Measurements from ENCODE around the gene PLEK2.

DNA sequence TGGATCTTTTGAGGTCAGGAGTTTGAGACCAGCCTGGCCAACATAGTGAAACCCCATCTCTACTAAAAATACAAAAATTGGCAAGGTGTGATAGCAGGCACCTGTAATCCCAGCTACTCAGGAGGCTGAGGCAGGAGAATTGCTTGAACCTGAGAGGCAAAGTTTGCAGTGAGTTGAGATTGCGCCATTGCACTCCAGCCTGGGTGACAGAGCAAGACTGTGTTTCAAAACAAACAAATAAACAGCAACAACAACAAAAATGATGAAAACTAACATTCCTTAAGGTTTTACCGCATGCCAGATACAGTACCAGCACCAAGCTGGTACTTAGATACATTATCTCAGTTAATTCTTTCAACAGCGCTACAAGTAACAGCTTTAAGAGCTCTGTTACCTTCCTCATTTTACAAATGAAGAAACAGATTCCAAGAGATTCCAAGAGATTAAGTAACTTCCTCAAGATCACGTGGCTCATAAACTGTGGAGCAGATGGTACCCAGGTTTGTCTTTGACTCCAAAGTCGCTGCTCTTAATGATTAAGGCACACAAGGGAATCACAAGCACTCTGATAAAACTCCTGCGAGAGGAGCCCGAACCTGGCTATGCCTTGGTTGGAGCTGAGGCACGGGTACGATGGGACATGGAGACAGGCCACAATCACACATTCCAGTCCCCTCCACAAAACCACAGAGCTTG, 17.7 kb upstream of the PLEK2 start:
- TF ChIP-seq POLR2AphosphoS5 (IDR thresholded peaks at IDR 0.05; ENCODE audit: low read depth) (no peak), EZH2 (IDR thresholded peaks at IDR 0.05; ENCODE audit: low read depth, unreplicated experiment) (no peak), CREB1 (CRISPR knock-in tag; IDR thresholded peaks at IDR 0.05; ENCODE audit: low read depth) (no peak), EZH2phosphoT487 (IDR thresholded peaks at IDR 0.05; ENCODE audit: unreplicated experiment) (no peak), JUNB (IDR thresholded peaks at IDR 0.05; ENCODE audit: unreplicated experiment) (no peak), NANOG (IDR thresholded peaks at IDR 0.05; ENCODE audit: borderline replicate concordance) (no peak), ZNF331 (CRISPR knock-in tag; IDR thresholded peaks at IDR 0.05; ENCODE audit: low read depth) (no peak)
- TF ChIP-seq, protein P1, sequence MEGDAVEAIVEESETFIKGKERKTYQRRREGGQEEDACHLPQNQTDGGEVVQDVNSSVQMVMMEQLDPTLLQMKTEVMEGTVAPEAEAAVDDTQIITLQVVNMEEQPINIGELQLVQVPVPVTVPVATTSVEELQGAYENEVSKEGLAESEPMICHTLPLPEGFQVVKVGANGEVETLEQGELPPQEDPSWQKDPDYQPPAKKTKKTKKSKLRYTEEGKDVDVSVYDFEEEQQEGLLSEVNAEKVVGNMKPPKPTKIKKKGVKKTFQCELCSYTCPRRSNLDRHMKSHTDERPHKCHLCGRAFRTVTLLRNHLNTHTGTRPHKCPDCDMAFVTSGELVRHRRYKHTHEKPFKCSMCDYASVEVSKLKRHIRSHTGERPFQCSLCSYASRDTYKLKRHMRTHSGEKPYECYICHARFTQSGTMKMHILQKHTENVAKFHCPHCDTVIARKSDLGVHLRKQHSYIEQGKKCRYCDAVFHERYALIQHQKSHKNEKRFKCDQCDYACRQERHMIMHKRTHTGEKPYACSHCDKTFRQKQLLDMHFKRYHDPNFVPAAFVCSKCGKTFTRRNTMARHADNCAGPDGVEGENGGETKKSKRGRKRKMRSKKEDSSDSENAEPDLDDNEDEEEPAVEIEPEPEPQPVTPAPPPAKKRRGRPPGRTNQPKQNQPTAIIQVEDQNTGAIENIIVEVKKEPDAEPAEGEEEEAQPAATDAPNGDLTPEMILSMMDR (conservative IDR thresholded peaks at IDR 0.05; ENCODE audit: low read depth in 2 of 2) = no peak
- TF ChIP-seq, protein P2, sequence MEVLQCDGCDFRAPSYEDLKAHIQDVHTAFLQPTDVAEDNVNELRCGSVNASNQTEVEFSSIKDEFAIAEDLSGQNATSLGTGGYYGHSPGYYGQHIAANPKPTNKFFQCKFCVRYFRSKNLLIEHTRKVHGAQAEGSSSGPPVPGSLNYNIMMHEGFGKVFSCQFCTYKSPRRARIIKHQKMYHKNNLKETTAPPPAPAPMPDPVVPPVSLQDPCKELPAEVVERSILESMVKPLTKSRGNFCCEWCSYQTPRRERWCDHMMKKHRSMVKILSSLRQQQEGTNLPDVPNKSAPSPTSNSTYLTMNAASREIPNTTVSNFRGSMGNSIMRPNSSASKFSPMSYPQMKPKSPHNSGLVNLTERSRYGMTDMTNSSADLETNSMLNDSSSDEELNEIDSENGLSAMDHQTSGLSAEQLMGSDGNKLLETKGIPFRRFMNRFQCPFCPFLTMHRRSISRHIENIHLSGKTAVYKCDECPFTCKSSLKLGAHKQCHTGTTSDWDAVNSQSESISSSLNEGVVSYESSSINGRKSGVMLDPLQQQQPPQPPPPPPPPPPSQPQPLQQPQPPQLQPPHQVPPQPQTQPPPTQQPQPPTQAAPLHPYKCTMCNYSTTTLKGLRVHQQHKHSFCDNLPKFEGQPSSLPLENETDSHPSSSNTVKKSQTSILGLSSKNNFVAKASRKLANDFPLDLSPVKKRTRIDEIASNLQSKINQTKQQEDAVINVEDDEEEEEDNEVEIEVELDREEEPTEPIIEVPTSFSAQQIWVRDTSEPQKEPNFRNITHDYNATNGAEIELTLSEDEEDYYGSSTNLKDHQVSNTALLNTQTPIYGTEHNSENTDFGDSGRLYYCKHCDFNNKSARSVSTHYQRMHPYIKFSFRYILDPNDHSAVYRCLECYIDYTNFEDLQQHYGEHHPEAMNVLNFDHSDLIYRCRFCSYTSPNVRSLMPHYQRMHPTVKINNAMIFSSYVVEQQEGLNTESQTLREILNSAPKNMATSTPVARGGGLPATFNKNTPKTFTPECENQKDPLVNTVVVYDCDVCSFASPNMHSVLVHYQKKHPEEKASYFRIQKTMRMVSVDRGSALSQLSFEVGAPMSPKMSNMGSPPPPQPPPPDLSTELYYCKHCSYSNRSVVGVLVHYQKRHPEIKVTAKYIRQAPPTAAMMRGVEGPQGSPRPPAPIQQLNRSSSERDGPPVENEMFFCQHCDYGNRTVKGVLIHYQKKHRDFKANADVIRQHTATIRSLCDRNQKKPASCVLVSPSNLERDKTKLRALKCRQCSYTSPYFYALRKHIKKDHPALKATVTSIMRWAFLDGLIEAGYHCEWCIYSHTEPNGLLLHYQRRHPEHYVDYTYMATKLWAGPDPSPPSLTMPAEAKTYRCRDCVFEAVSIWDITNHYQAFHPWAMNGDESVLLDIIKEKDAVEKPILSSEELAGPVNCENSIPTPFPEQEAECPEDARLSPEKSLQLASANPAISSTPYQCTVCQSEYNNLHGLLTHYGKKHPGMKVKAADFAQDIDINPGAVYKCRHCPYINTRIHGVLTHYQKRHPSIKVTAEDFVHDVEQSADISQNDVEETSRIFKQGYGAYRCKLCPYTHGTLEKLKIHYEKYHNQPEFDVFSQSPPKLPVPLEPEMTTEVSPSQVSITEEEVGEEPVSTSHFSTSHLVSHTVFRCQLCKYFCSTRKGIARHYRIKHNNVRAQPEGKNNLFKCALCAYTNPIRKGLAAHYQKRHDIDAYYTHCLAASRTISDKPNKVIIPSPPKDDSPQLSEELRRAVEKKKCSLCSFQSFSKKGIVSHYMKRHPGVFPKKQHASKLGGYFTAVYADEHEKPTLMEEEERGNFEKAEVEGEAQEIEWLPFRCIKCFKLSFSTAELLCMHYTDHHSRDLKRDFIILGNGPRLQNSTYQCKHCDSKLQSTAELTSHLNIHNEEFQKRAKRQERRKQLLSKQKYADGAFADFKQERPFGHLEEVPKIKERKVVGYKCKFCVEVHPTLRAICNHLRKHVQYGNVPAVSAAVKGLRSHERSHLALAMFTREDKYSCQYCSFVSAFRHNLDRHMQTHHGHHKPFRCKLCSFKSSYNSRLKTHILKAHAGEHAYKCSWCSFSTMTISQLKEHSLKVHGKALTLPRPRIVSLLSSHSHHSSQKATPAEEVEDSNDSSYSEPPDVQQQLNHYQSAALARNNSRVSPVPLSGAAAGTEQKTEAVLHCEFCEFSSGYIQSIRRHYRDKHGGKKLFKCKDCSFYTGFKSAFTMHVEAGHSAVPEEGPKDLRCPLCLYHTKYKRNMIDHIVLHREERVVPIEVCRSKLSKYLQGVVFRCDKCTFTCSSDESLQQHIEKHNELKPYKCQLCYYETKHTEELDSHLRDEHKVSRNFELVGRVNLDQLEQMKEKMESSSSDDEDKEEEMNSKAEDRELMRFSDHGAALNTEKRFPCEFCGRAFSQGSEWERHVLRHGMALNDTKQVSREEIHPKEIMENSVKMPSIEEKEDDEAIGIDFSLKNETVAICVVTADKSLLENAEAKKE (CRISPR knock-in tag; IDR thresholded peaks at IDR 0.05) = no peak
- TF ChIP-seq, protein P3, sequence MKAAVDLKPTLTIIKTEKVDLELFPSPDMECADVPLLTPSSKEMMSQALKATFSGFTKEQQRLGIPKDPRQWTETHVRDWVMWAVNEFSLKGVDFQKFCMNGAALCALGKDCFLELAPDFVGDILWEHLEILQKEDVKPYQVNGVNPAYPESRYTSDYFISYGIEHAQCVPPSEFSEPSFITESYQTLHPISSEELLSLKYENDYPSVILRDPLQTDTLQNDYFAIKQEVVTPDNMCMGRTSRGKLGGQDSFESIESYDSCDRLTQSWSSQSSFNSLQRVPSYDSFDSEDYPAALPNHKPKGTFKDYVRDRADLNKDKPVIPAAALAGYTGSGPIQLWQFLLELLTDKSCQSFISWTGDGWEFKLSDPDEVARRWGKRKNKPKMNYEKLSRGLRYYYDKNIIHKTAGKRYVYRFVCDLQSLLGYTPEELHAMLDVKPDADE (IDR thresholded peaks at IDR 0.05) = no peak
- TF ChIP-seq, protein P4, sequence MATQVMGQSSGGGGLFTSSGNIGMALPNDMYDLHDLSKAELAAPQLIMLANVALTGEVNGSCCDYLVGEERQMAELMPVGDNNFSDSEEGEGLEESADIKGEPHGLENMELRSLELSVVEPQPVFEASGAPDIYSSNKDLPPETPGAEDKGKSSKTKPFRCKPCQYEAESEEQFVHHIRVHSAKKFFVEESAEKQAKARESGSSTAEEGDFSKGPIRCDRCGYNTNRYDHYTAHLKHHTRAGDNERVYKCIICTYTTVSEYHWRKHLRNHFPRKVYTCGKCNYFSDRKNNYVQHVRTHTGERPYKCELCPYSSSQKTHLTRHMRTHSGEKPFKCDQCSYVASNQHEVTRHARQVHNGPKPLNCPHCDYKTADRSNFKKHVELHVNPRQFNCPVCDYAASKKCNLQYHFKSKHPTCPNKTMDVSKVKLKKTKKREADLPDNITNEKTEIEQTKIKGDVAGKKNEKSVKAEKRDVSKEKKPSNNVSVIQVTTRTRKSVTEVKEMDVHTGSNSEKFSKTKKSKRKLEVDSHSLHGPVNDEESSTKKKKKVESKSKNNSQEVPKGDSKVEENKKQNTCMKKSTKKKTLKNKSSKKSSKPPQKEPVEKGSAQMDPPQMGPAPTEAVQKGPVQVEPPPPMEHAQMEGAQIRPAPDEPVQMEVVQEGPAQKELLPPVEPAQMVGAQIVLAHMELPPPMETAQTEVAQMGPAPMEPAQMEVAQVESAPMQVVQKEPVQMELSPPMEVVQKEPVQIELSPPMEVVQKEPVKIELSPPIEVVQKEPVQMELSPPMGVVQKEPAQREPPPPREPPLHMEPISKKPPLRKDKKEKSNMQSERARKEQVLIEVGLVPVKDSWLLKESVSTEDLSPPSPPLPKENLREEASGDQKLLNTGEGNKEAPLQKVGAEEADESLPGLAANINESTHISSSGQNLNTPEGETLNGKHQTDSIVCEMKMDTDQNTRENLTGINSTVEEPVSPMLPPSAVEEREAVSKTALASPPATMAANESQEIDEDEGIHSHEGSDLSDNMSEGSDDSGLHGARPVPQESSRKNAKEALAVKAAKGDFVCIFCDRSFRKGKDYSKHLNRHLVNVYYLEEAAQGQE (IDR thresholded peaks at IDR 0.05; ENCODE audit: unreplicated experiment) = no peak
